ENCODE results near the gene RBM5. TPM values are rescaled to one million over a fixed set of nuclear protein-coding genes. Genes with fewer than 3 reads are reported as not detected.

Gene RBM5
- total RNA-seq, 4 donors from 2014 or later: 236 to 276 (median 256) TPM

DNA sequence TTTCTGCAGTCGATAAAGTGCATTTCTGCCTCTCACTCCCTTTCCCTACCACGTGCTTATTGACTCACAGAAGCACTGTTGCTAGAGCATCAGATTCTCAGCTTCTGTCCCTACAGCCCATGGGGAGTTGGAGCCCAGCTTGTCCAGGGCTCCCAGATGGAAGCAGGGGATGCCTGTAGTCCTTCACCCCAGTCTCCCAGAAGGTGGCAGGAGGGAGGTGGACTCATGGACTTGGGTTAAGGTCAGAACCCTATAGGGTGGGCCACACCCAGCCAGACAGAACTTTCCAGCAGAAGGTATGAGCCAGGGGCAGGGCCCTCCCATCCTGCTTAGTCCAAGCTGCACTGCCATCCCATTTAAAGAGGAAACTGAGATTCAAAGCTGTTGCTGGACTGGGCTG lies 33.4 kb downstream of the RBM5 start:
- no peak for TF ChIP-seq CTCF (IDR thresholded peaks at IDR 0.05; ENCODE audit: low read depth)

GRCh38 chr3:50122661-50123391 lies 34.1 kb downstream of the RBM5 start:
- no peak for TF ChIP-seq CTCF (IDR thresholded peaks at IDR 0.05; ENCODE audit: low read depth)

DNA sequence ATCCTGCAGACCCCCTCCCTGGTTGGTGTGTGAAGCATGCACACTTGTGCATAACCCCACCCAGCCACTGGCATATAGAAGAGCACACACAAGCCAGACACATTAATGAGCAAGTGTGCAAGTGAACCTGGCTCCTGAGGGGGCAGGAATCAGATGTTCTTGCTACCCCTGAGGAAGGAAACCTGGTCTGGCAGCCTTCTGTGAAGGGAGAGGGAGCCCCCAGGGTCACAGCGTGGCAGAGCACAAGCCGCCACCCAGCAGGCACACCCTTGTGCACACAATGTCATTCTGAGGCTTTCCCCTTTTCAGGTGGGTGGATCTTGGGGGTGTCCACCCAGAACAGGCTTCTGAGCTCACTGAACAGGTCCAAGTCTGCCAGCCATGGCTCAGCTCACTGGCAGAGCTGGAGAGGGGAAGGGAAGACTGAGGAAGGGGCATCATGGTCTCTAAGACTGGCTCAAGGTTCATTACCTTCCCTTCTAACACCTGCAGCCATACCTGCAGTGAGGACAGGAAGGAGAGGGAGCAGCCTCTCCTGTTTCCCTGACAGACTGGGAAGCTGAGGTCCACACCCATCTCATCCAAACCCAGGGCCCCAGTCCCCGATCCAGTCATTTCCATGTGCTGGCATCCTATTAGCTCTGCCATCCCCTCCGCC lies 34.8 kb downstream of the RBM5 start:
- no peak for TF ChIP-seq CTCF (IDR thresholded peaks at IDR 0.05; ENCODE audit: low read depth)

DNA sequence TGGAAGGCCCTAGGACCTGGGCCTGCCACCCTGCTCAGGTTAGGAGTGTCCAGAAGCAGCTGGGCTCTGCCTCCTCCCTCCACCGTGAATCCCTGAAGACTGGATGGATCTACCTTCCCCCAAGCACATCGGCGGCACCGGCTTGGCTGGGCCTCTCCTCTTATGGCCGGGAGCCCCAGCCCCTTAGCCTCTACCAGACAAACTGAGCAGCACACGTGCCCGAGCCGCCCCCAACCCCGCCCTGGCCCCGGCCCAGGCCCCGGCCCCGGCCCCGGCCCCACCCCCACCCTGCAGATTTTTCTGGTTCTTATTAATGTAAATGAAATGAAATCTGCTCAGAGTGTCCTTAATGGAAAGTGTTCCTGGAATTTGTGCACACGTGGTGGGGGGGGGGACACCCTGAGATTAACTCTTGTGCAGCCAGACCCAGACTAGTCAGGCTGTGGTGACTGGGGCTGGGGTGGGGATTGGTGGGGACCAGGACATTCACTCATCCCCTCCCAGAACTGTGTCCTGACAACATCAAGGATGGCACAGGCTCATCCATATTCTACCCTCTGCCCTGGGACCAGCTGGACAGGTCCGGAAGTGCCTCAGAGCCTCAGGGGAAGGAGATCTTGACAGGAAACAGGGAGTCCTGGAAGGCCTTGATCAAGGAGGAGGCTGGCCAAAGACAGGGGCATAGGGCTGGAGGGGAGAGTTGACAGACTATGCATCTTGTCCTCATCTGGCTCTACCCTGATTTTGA lies 35.5 kb downstream of the RBM5 start:
- no peak for TF ChIP-seq CTCF (IDR thresholded peaks at IDR 0.05; ENCODE audit: low read depth)

- TF ChIP-seq CTCF (IDR thresholded peaks at IDR 0.05; ENCODE audit: low read depth): no peak
Observed at GRCh38 chr3:50124800-50125178, 36.1 kb downstream of the RBM5 start.

DNA sequence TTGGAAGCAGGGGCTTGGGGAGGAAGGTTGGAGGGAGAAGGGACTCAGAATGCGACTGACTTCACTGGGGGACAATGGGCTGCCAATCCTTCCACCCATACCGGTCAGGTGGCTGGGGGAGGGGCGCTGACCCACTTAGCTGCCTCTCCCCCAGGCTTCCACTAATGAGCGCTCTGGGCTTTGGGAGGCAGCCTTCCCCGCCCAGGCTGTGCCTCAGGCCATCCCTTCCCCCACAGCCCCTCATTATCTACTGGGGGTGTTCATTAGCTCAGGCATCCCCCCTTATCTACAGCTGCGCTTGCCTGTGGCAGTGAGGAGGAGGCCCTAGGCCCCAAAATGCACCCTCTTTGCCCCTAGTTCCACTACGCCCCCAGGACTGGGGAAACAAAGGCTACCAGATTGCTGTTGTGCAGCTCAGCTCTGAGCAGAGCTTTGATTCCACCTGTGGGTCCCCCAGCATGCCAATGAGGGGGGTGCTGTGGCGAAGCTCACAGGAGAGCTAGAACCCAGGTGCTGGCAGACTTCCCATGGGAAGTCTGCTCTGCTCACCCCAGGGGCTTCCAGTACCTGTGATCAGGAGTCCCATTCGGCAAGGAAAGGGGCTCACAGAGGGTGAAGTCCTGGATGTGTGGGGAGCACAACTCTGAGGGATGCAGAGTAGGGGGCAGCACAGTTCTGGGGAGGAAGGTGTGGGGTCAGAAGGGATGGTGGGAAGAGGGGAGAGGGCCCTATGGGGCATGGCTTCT lies 37.0 kb downstream of the RBM5 start:
- no peak for TF ChIP-seq CTCF (IDR thresholded peaks at IDR 0.05; ENCODE audit: low read depth)
